ENCODE data around the gene PTH.

The PTH gene

GRCh38 chr11:13495929-13496328 is at the start of gene PTH:
TSS of gene PTH (minus strand) at chr11:13495997. CDS start at chr11:13492855, 3,142 bp downstream.
- DNase-seq: no peak

GRCh38 chr11:13538044-13538443 is 42.2 kb upstream of the PTH start:
- no peak for DNase-seq

- no peak for DNase-seq
Observed at GRCh38 chr11:13535819-13536218, 40.0 kb upstream of the PTH start.

GRCh38 chr11:13534358-13534757 is 38.6 kb upstream of the PTH start:
- DNase-seq: no peak

GRCh38 chr11:13525257-13525656 is 29.5 kb upstream of the PTH start:
- no peak for DNase-seq

- DNase-seq: no peak
Observed at GRCh38 chr11:13503393-13503792, 7.6 kb upstream of the PTH start.

GRCh38 chr11:13502492-13502891 is 6.7 kb upstream of the PTH start:
- DNase-seq: no peak

GRCh38 chr11:13494051-13494450 is 1.7 kb downstream of the PTH start:
- DNase-seq: peak; percentile 3

GRCh38 chr11:13487661-13488030 is 8.2 kb downstream of the PTH start:
- DNase-seq: no peak

- DNase-seq: peak; percentile 14
Observed at GRCh38 chr11:13486926-13487660, 8.7 kb downstream of the PTH start.

- no peak for DNase-seq
Observed at GRCh38 chr11:13480198-13480597, 15.6 kb downstream of the PTH start.

- no peak for DNase-seq
Observed at GRCh38 chr11:13479688-13480087, 16.1 kb downstream of the PTH start.

- DNase-seq: no peak
Observed at GRCh38 chr11:13475091-13475490, 20.7 kb downstream of the PTH start.

- DNase-seq: no peak
Observed at GRCh38 chr11:13473013-13473722, 22.6 kb downstream of the PTH start.

GRCh38 chr11:13468750-13469149 is 27.0 kb downstream of the PTH start:
- DNase-seq: no peak

GRCh38 chr11:13465909-13466371 is 29.9 kb downstream of the PTH start:
- DNase-seq: peak; percentile 44

GRCh38 chr11:13463779-13464290 is 32.0 kb downstream of the PTH start:
- no peak for DNase-seq

- peak; percentile 97 for DNase-seq
Observed at GRCh38 chr11:13462901-13463778, 32.7 kb downstream of the PTH start, which contains the start of gene BTBD10. TSS of gene BTBD10 (minus strand) at chr11:13463222. CDS start at chr11:13445124, 18,098 bp downstream.

- no peak for DNase-seq
Observed at GRCh38 chr11:13462311-13462900, 33.4 kb downstream of the PTH start.

GRCh38 chr11:13461291-13461690 is 34.5 kb downstream of the PTH start:
- DNase-seq: no peak

- no peak for DNase-seq
Observed at GRCh38 chr11:13450832-13451397, 44.9 kb downstream of the PTH start.

GRCh38 chr11:13449522-13449921 is 46.3 kb downstream of the PTH start:
- DNase-seq: no peak

Measured in retina (tissue), 1 donor.